SK-N-SH (cell line): ENCODE results near the gene PSME4. TPM values are rescaled to one million over a fixed set of nuclear protein-coding genes. Genes with fewer than 3 reads are reported as not detected.

Source experiments
- CTCF ChIA-PET: fragments of 300-600, 350-600 bp; formaldehyde crosslinking; extraction: SDS; loops from one replicate; lab custom pipeline; 2021; lab: Yijun Ruan, JAX
- POLR2A ChIA-PET: fragments of 350-600 bp; sonication (Branson Sonifier 250); formaldehyde crosslinking; extraction: SDS; loops from one replicate; lab custom pipeline; 2020; ENCODE audit warnings: antibody characterized with exemption, inconsistent platforms; lab: Yijun Ruan, JAX
- DNase-seq: peaks from one replicate; pipeline ENCODE4 v3.0.0; 2012
- H2AFZ ChIP-seq: fragments of 200-600 bp; sonication (generic); 2 replicates; pipeline ENCODE4 v1.8.1; 2016; ENCODE audit warnings: antibody characterized with exemption, mild to moderate bottlenecking, low read depth
- H3F3A ChIP-seq: fragments of 200-600 bp; sonication (generic); replicated peaks from 2 replicates; pipeline ENCODE3; 2016; ENCODE audit warnings: antibody characterized with exemption, mild to moderate bottlenecking; ENCODE audit not compliant: insufficient read depth
- H3K27ac ChIP-seq, 2 experiments: fragments of 200-500 bp in 1 of 2; fragments of 200-600 bp in 1 of 2; sonication (Bioruptor generic) in 1 of 2; sonication (generic), shearing (Covaris generic) in 1 of 2; 2 replicates each; pipeline versions ENCODE4 v1.5.1 to v1.6.1; 2014 to 2016; ENCODE audit warnings: low read depth in 2 of 2, inconsistent platforms in 1 of 2, low read length in 1 of 2, mild to moderate bottlenecking in 1 of 2, mixed read lengths in 1 of 2
- H3K27me3 ChIP-seq: fragments of 200-600 bp; sonication (generic), shearing (Covaris generic); 2 replicates; pipeline ENCODE4 v1.6.1; 2016; ENCODE audit warnings: mixed run types; ENCODE audit not compliant: insufficient read depth
- H3K36me3 ChIP-seq, 2 experiments: fragments of 200-500 bp in 1 of 2; fragments of 200-600 bp in 1 of 2; sonication (Bioruptor generic) in 1 of 2; sonication (generic) in 1 of 2; replicated peaks in 1 of 2; 2 replicates each; pipeline versions ENCODE3 to v1.5.1; 2014 to 2016; ENCODE audit warnings: low read length in 1 of 2, mild to moderate bottlenecking in 1 of 2; ENCODE audit not compliant: insufficient read depth in 2 of 2, control insufficient read depth in 1 of 2
- H3K4me1 ChIP-seq, 2 experiments: fragments of 200-500 bp in 1 of 2; fragments of 200-600 bp in 1 of 2; sonication (Bioruptor generic) in 1 of 2; sonication (generic), shearing (Covaris generic) in 1 of 2; 2 replicates each; pipeline versions ENCODE4 v1.5.1 to v1.6.1; 2014 to 2016; ENCODE audit warnings: low read depth in 1 of 2, low read length in 1 of 2, mixed run types in 1 of 2; ENCODE audit not compliant: insufficient read depth in 2 of 2, control insufficient read depth in 1 of 2
- H3K4me2 ChIP-seq: fragments of 200-600 bp; sonication (generic), shearing (Covaris generic); 2 replicates; pipeline ENCODE4 v1.6.1; 2017; ENCODE audit warnings: mixed run types
- H3K4me3 ChIP-seq, 2 experiments: fragments of 200-500 bp in 1 of 2; fragments of 200-600 bp in 1 of 2; sonication (Bioruptor generic) in 1 of 2; sonication (generic), shearing (Covaris generic) in 1 of 2; 2 replicates each; pipeline versions ENCODE4 v1.5.1 to v1.8.1; 2014 to 2016; ENCODE audit warnings: low read depth in 2 of 2, inconsistent platforms in 1 of 2, low read length in 1 of 2, mild to moderate bottlenecking in 1 of 2, mixed read lengths in 1 of 2, moderate library complexity in 1 of 2
- H3K79me2 ChIP-seq: fragments of 200-600 bp; sonication (generic); 2 replicates; pipeline ENCODE4 v1.8.1; 2017; ENCODE audit warnings: mild to moderate bottlenecking; ENCODE audit not compliant: insufficient read depth
- H3K9ac ChIP-seq: fragments of 200-600 bp; sonication (generic); 2 replicates; pipeline ENCODE4 v1.6.1; 2017; ENCODE audit warnings: mixed run types
- H3K9me2 ChIP-seq: fragments of 200-600 bp; sonication (generic); 2 replicates; pipeline ENCODE4 v1.6.1; 2017; ENCODE audit warnings: mixed run types
- H3K9me3 ChIP-seq: fragments of 200-600 bp; sonication (generic); 2 replicates; pipeline ENCODE4 v1.6.1; 2017; ENCODE audit warnings: mixed run types, mild to moderate bottlenecking, moderate library complexity
- H4K20me1 ChIP-seq: fragments of 200-600 bp; sonication (generic); 2 replicates; pipeline ENCODE4 v1.6.1; 2017; ENCODE audit warnings: mild to moderate bottlenecking, mixed run types; ENCODE audit not compliant: insufficient read depth
- ELF1 ChIP-seq: IDR thresholded peaks from 2 replicates; pipeline ENCODE4 v1.4.0; 2012
- FOXJ3 ChIP-seq: sonication (generic); formaldehyde crosslinking; IDR thresholded peaks from 2 replicates; pipeline ENCODE4 v1.5.1; 2020; ENCODE audit warnings: mild to moderate bottlenecking, missing genetic modification reagents
- GABPA ChIP-seq: IDR thresholded peaks from 2 replicates; pipeline ENCODE4 v1.4.0; 2012; ENCODE audit warnings: low read depth, mild to moderate bottlenecking
- JUND ChIP-seq: IDR thresholded peaks from 2 replicates; pipeline ENCODE4 v1.4.0; 2012
- MEF2A ChIP-seq: IDR thresholded peaks from 2 replicates; pipeline ENCODE4 v1.4.0; 2012; ENCODE audit warnings: low read depth, borderline replicate concordance
- RCOR1 ChIP-seq: fragments of 150-350 bp; IDR thresholded peaks from 2 replicates; pipeline ENCODE4 v1.6.1; 2017; ENCODE audit warnings: antibody characterized with exemption, low read length
- SIN3A ChIP-seq: IDR thresholded peaks from 2 replicates; pipeline ENCODE4 v1.6.1; 2012; ENCODE audit warnings: low read depth, mild to moderate bottlenecking, low read length, moderate library complexity, borderline replicate concordance
- TCF12 ChIP-seq: IDR thresholded peaks from 2 replicates; pipeline ENCODE4 v1.4.0; 2012
- WGBS: methylation state at CpG from one replicate; pipeline ENCODE4 v1.1.6; 2017; ENCODE audit warnings: low lambda C conversion rate; 5-methylcytosine and 5-hydroxymethylcytosine counted together
- polyA plus RNA-seq, 3 experiments: library from polyadenylated mRNA; depleted of rRNA; stranded (reverse); fragments of >200 nt; gene quantifications; 2 replicates each; pipeline ENCODE4 v1.2.3, GENCODE V29; 2012
- TF ChIP-seq, protein P1 (sequence below): IDR thresholded peaks from 2 replicates; pipeline ENCODE4 v1.6.1; 2012; ENCODE audit warnings: mild to moderate bottlenecking, low read depth, low read length, moderate library complexity
- TF ChIP-seq, protein P2 (sequence below): fragments of 200-600 bp; sonication (generic); IDR thresholded peaks from 2 replicates; pipeline ENCODE4 v1.6.1; 2017; ENCODE audit warnings: antibody characterized with exemption, mild to moderate bottlenecking, moderate library complexity
- TF ChIP-seq, protein P3 (sequence below): IDR thresholded peaks from 2 replicates; pipeline ENCODE4 v1.4.0; 2012; ENCODE audit warnings: low read depth, borderline replicate concordance
- TF ChIP-seq, protein P4 (sequence below): IDR thresholded peaks from 2 replicates; pipeline ENCODE4 v1.4.0; 2012; ENCODE audit warnings: low read depth, borderline replicate concordance

The PSME4 gene
- polyA plus RNA-seq, 1 of the 3 experiments (the other 2 are of a cell fraction), result 12.8 TPM

DNA sequence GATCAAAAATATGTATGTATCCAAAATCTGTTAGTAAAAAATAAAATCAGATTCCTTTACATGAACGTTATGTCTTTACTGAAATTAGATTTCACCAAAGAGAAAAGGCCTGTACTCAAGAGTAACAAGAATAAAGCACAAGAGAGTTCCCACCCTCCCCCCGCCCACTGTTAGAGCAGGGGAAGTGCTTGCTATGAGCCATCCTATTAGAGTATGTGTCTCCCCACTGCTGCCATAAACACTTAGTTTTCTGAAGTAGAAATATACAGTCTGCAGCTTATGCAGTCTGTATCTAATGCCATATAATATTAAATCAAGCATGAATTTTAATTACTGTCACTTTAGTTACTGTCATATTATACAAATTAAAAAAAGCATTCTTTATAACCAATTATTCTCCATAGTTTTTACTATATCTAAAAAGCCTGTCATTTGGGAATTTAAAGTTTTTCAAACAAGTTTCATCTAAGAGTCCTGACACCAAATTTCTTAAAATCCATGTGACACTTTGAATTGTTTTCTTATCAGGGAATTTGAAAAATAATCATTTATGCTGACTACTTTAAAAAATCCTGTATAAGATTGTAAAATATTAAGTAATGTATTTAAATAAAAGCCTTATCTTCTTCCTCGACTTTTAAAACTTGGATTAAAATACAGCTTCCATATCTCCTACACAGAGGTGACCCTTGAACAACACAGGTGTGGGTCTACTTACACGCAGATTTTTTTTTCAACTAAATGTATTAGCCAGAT is 59.2 kb downstream of the PSME4 start:
- Histone ChIP-seq H3K4me3 (no peak overlapping the region), H3K27ac (no peak overlapping the region), H3K27me3 (no peaks in the 10 kb centered on the region), H3K9ac (no peak overlapping the region), H3K79me2 (peaks cover 15% of the 10 kb centered on the region; the same call in 1 of the 2 replicates), H2AFZ (no peak overlapping the region), H3K36me3 (peaks cover 50 to 54% of the 10 kb centered on the region in 2 experiments), H3K9me3 (no peaks in the 10 kb centered on the region), H3K4me2 (no peak overlapping the region), H3K4me1 (no peaks in the 10 kb centered on the region; a peak in 2 of 4 replicates), H4K20me1 (no peaks in the 10 kb centered on the region), H3F3A (no peaks in the 10 kb centered on the region), H3K9me2 (no peaks in the 10 kb centered on the region)
- TF ChIP-seq JUND, result no peak
- TF ChIP-seq, protein P1, sequence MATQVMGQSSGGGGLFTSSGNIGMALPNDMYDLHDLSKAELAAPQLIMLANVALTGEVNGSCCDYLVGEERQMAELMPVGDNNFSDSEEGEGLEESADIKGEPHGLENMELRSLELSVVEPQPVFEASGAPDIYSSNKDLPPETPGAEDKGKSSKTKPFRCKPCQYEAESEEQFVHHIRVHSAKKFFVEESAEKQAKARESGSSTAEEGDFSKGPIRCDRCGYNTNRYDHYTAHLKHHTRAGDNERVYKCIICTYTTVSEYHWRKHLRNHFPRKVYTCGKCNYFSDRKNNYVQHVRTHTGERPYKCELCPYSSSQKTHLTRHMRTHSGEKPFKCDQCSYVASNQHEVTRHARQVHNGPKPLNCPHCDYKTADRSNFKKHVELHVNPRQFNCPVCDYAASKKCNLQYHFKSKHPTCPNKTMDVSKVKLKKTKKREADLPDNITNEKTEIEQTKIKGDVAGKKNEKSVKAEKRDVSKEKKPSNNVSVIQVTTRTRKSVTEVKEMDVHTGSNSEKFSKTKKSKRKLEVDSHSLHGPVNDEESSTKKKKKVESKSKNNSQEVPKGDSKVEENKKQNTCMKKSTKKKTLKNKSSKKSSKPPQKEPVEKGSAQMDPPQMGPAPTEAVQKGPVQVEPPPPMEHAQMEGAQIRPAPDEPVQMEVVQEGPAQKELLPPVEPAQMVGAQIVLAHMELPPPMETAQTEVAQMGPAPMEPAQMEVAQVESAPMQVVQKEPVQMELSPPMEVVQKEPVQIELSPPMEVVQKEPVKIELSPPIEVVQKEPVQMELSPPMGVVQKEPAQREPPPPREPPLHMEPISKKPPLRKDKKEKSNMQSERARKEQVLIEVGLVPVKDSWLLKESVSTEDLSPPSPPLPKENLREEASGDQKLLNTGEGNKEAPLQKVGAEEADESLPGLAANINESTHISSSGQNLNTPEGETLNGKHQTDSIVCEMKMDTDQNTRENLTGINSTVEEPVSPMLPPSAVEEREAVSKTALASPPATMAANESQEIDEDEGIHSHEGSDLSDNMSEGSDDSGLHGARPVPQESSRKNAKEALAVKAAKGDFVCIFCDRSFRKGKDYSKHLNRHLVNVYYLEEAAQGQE, result no peak
- TF ChIP-seq, protein P2, sequence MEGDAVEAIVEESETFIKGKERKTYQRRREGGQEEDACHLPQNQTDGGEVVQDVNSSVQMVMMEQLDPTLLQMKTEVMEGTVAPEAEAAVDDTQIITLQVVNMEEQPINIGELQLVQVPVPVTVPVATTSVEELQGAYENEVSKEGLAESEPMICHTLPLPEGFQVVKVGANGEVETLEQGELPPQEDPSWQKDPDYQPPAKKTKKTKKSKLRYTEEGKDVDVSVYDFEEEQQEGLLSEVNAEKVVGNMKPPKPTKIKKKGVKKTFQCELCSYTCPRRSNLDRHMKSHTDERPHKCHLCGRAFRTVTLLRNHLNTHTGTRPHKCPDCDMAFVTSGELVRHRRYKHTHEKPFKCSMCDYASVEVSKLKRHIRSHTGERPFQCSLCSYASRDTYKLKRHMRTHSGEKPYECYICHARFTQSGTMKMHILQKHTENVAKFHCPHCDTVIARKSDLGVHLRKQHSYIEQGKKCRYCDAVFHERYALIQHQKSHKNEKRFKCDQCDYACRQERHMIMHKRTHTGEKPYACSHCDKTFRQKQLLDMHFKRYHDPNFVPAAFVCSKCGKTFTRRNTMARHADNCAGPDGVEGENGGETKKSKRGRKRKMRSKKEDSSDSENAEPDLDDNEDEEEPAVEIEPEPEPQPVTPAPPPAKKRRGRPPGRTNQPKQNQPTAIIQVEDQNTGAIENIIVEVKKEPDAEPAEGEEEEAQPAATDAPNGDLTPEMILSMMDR, result no peak
- TF ChIP-seq TCF12, result no peak
- no peak for TF ChIP-seq MEF2A
- no peak for TF ChIP-seq SIN3A
- no peak for TF ChIP-seq GABPA
- TF ChIP-seq FOXJ3 (CRISPR knock-in tag), result no peak
- no peak for TF ChIP-seq RCOR1
- ChIA-PET POLR2A (no interaction called here), CTCF (interaction anchor here (0.7 to 1.6 kb wide), 3 partner anchors 19 to 195 kb away, joined by 3 read pairs; no protein-coding TSS in a partner anchor)
- WGBS, result 91% methylated on average over 4 of the region's 4 CpGs
- DNase-seq, result peak; percentile 3

DNA sequence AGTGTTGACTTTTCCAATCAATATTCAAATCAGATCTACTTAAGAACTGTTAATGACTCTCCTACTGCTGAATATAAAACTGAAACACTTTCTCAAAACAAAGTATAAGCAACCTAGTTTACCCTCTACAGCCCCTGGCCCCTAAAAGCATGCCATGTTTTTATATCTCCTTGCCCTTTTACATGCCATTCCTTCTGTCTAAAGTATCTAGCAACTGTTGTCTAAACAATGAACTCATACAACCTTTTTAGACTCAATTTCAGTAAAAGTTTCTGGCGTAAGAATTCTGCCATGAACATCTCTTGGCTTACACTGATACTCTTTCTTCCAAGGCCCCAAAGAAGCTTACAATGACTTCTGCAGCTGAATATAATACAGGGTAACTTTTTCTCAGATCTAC is 63.2 kb downstream of the PSME4 start:
- H4K20me1 ChIP-seq, result no peaks in the 10 kb centered on the region
- H3K36me3 ChIP-seq, result peaks cover 63 to 72% of the 10 kb centered on the region in 2 experiments
- H3K9me2 ChIP-seq, result no peaks in the 10 kb centered on the region
- WGBS, result 100% methylated on average over 1 of the region's 1 CpG
- ChIA-PET CTCF (no interaction called here), POLR2A (no interaction called here)
- no peak overlapping the region for H2AFZ ChIP-seq
- H3K4me2 ChIP-seq, result no peak overlapping the region
- H3K9ac ChIP-seq, result no peak overlapping the region
- H3K9me3 ChIP-seq, result no peaks in the 10 kb centered on the region
- no peak overlapping the region for H3K4me3 ChIP-seq
- H3K4me1 ChIP-seq, result no peaks in the 10 kb centered on the region; a peak in 1 of 4 replicates
- 0 out of 2 replicates have a peak, but pooled peaks cover 7% of the 10 kb centered on the region for H3K79me2 ChIP-seq
- H3K27ac ChIP-seq, result no peak overlapping the region
- H3K27me3 ChIP-seq, result no peaks in the 10 kb centered on the region
- H3F3A ChIP-seq, result no peaks in the 10 kb centered on the region
- DNase-seq, result no peak
- TF ChIP-seq, protein P3, sequence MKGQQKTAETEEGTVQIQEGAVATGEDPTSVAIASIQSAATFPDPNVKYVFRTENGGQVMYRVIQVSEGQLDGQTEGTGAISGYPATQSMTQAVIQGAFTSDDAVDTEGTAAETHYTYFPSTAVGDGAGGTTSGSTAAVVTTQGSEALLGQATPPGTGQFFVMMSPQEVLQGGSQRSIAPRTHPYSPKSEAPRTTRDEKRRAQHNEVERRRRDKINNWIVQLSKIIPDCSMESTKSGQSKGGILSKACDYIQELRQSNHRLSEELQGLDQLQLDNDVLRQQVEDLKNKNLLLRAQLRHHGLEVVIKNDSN, result no peak
- TF ChIP-seq, protein P1, result no peak
- TF ChIP-seq, protein P4, sequence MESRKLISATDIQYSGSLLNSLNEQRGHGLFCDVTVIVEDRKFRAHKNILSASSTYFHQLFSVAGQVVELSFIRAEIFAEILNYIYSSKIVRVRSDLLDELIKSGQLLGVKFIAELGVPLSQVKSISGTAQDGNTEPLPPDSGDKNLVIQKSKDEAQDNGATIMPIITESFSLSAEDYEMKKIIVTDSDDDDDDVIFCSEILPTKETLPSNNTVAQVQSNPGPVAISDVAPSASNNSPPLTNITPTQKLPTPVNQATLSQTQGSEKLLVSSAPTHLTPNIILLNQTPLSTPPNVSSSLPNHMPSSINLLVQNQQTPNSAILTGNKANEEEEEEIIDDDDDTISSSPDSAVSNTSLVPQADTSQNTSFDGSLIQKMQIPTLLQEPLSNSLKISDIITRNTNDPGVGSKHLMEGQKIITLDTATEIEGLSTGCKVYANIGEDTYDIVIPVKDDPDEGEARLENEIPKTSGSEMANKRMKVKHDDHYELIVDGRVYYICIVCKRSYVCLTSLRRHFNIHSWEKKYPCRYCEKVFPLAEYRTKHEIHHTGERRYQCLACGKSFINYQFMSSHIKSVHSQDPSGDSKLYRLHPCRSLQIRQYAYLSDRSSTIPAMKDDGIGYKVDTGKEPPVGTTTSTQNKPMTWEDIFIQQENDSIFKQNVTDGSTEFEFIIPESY, result no peak
- TF ChIP-seq JUND (no peak), ELF1 (no peak)
